H1 (cell line): Measurements from ENCODE around the gene CMSS1. TPM values are rescaled to one million over a fixed set of nuclear protein-coding genes. Genes with fewer than 3 reads are reported as not detected.

Experiments used
- CTCF ChIA-PET: fragments of 300-600 bp; sonication (Branson Sonifier 250); formaldehyde crosslinking; loops from one replicate; lab custom pipeline; 2021; ENCODE audit not compliant: partially characterized antibody; lab: Charles Lee
- POLR2A ChIA-PET: fragments of 300-600 bp; sonication (Branson Sonifier 250); formaldehyde crosslinking; loops from one replicate; lab custom pipeline; 2021; ENCODE audit warnings: inconsistent platforms; ENCODE audit not compliant: partially characterized antibody; lab: Charles Lee
- DNase-seq, 2 experiments: peaks; one replicate each; pipeline versions ENCODE4 v3.0.0 to v3.0.0-alpha.2; 2010 to 2022; ENCODE audit warnings: low spot score in 2 of 2, low read depth in 1 of 2, mixed read lengths in 1 of 2
- FAIRE-seq: peaks from 2 replicates; lab custom pipeline; 2011; peaks lifted over from hg19 to GRCh38; lab: Jason Lieb, UNC
- H2AFZ ChIP-seq: 2 replicates; pipeline ENCODE4 v1.8.1; 2012; ENCODE audit warnings: low read length, inconsistent platforms
- H2AK5ac ChIP-seq: 2 replicates; pipeline ENCODE4 v1.6.1; 2013; ENCODE audit warnings: low read depth, low read length
- H2BK120ac ChIP-seq: replicated peaks from 2 replicates; pipeline ENCODE3; 2013; ENCODE audit warnings: low read depth, low read length, inconsistent platforms
- H2BK12ac ChIP-seq: 2 replicates; pipeline ENCODE4 v1.6.1; 2013; ENCODE audit warnings: low read depth, low read length
- H2BK15ac ChIP-seq: 2 replicates; pipeline ENCODE4 v1.6.1; 2013; ENCODE audit warnings: low read length
- H2BK20ac ChIP-seq: 2 replicates; pipeline ENCODE4 v1.6.1; 2013; ENCODE audit warnings: low read length
- H2BK5ac ChIP-seq: 2 replicates; pipeline ENCODE4 v1.6.1; 2013; ENCODE audit warnings: low read depth, low read length
- H3K14ac ChIP-seq: 2 replicates; pipeline ENCODE4 v1.6.1; 2013; ENCODE audit warnings: inconsistent platforms; ENCODE audit not compliant: insufficient read length
- H3K18ac ChIP-seq: 2 replicates; pipeline ENCODE4 v1.6.1; 2013; ENCODE audit warnings: low read length; ENCODE audit errors: extremely low read depth
- H3K23ac ChIP-seq: 2 replicates; pipeline ENCODE4 v1.6.1; 2013; ENCODE audit warnings: inconsistent platforms; ENCODE audit not compliant: insufficient read length
- H3K23me2 ChIP-seq: 2 replicates; pipeline ENCODE4 v1.6.1; 2013; ENCODE audit warnings: low read depth, low read length
- H3K27ac ChIP-seq: 2 replicates; pipeline ENCODE4 v1.6.1; 2011; ENCODE audit warnings: low read depth, low read length, inconsistent platforms
- H3K27me3 ChIP-seq, 4 experiments: replicated peaks in 1 of 4; 1 replicate in 1 of 4; 2 replicates in 3 of 4; pipeline versions ENCODE4 v1.6.1 to v1.8.1; 2011 to 2013; ENCODE audit warnings: low read length in 3 of 4, mild to moderate bottlenecking in 3 of 4, inconsistent platforms in 2 of 4, mixed read lengths in 2 of 4, moderate library complexity in 1 of 4; ENCODE audit not compliant: control insufficient read depth in 3 of 4, insufficient read depth in 3 of 4; ENCODE audit errors: extremely low read depth in 1 of 4
- H3K36me3 ChIP-seq, 4 experiments: 2 replicates each; pipeline versions ENCODE4 v1.6.1 to v1.8.1; 2011 to 2013; ENCODE audit warnings: mild to moderate bottlenecking in 4 of 4, low read length in 3 of 4, moderate library complexity in 2 of 4, control low read depth in 1 of 4, inconsistent platforms in 1 of 4; ENCODE audit not compliant: insufficient read depth in 4 of 4, control insufficient read depth in 2 of 4
- H3K4ac ChIP-seq: replicated peaks from 2 replicates; pipeline ENCODE3; 2013; ENCODE audit warnings: low read length, low read depth, mixed read lengths, inconsistent platforms; ENCODE audit not compliant: insufficient read length
- H3K4me1 ChIP-seq, 4 experiments: replicated peaks in 1 of 4; 1 replicate in 1 of 4; 2 replicates in 3 of 4; pipeline versions ENCODE4 v1.6.1 to v1.8.1; 2011 to 2013; ENCODE audit warnings: low read length in 3 of 4, inconsistent platforms in 2 of 4, mixed read lengths in 1 of 4; ENCODE audit not compliant: insufficient read depth in 4 of 4, control insufficient read depth in 3 of 4
- H3K4me2 ChIP-seq, 2 experiments: 2 replicates each; pipeline versions ENCODE4 v1.6.1 to v1.8.1; 2011 to 2013; ENCODE audit warnings: low read depth in 2 of 2, low read length in 2 of 2, control low read depth in 1 of 2, inconsistent platforms in 1 of 2, mild to moderate bottlenecking in 1 of 2; ENCODE audit not compliant: insufficient read depth in 1 of 2
- H3K4me3 ChIP-seq, 4 experiments: fragments of 200-600, 300-600 bp in 1 of 4; sonication (generic), shearing (Covaris generic), sonication (Bioruptor Twin) in 1 of 4; 2 replicates each; pipeline versions ENCODE4 v1.5.1 to v1.8.1; 2011 to 2016; ENCODE audit warnings: low read length in 4 of 4, low read depth in 3 of 4, control low read depth in 2 of 4, inconsistent platforms in 2 of 4, mild to moderate bottlenecking in 2 of 4, mixed read lengths in 1 of 4, moderate library complexity in 1 of 4; ENCODE audit not compliant: insufficient read depth in 2 of 4; ENCODE audit errors: extremely low read depth in 1 of 4
- H3K56ac ChIP-seq: replicated peaks from 2 replicates; pipeline ENCODE3; 2013; ENCODE audit warnings: low read depth, mild to moderate bottlenecking, mixed read lengths, low read length, inconsistent platforms; ENCODE audit not compliant: insufficient read length
- H3K79me1 ChIP-seq: 2 replicates; pipeline ENCODE4 v1.6.1; 2013; ENCODE audit warnings: low read depth, low read length, control low read depth
- H3K79me2 ChIP-seq, 2 experiments: 2 replicates each; pipeline versions ENCODE4 v1.6.1 to v1.8.1; 2012 to 2013; ENCODE audit warnings: low read length in 2 of 2, mild to moderate bottlenecking in 2 of 2, inconsistent platforms in 1 of 2; ENCODE audit not compliant: insufficient read depth in 2 of 2, control insufficient read depth in 1 of 2
- H3K9ac ChIP-seq, 4 experiments: replicated peaks in 1 of 4; 1 replicate in 1 of 4; 2 replicates in 3 of 4; pipeline versions ENCODE4 v1.6.1 to v1.8.1; 2011 to 2013; ENCODE audit warnings: low read depth in 3 of 4, low read length in 3 of 4, control low read depth in 2 of 4, mild to moderate bottlenecking in 2 of 4, moderate library complexity in 2 of 4, inconsistent platforms in 1 of 4; ENCODE audit errors: extremely low read depth in 1 of 4
- H3K9me3 ChIP-seq, 2 experiments: 2 replicates each; pipeline versions ENCODE4 v1.6.1 to v1.8.1; 2012 to 2013; ENCODE audit warnings: mild to moderate bottlenecking in 2 of 2, moderate library complexity in 2 of 2, control low read depth in 1 of 2, inconsistent platforms in 1 of 2, low read depth in 1 of 2, low read length in 1 of 2, mixed read lengths in 1 of 2; ENCODE audit not compliant: insufficient read depth in 2 of 2
- H4K20me1 ChIP-seq, 2 experiments: replicated peaks in 1 of 2; 2 replicates each; pipeline versions ENCODE3 to v1.8.1; 2011 to 2013; ENCODE audit warnings: inconsistent platforms in 2 of 2, low read length in 2 of 2, mild to moderate bottlenecking in 1 of 2; ENCODE audit not compliant: insufficient read depth in 2 of 2, control insufficient read depth in 1 of 2
- H4K5ac ChIP-seq: 2 replicates; pipeline ENCODE4 v1.6.1; 2013; ENCODE audit warnings: low read length, low read depth, mixed read lengths, inconsistent platforms; ENCODE audit not compliant: insufficient read length
- H4K8ac ChIP-seq: 2 replicates; pipeline ENCODE4 v1.8.0; 2013; ENCODE audit warnings: mild to moderate bottlenecking, moderate library complexity, low read length, inconsistent platforms; ENCODE audit not compliant: insufficient read depth; ENCODE audit errors: extremely low read depth
- H4K91ac ChIP-seq: replicated peaks from 2 replicates; pipeline ENCODE3; 2013; ENCODE audit warnings: low read length, mixed read lengths, inconsistent platforms; ENCODE audit not compliant: insufficient read length
- BCL11A ChIP-seq, 2 experiments: IDR thresholded peaks; one replicate each; pipeline ENCODE4 v1.6.1; 2011; ENCODE audit warnings: low read depth in 2 of 2, low read length in 2 of 2, mild to moderate bottlenecking in 2 of 2
- CTBP2 ChIP-seq: IDR thresholded peaks from 2 replicates; pipeline ENCODE4 v1.7.0; 2011; ENCODE audit warnings: borderline replicate concordance, mild to moderate bottlenecking, moderate library complexity, mixed read lengths, low read length; ENCODE audit not compliant: insufficient read depth, insufficient read length
- CTCF ChIP-seq, 3 experiments: IDR thresholded peaks; 1 replicate in 2 of 3; 2 replicates in 1 of 3; pipeline versions ENCODE4 v1.5.1 to v1.6.1; 2011; ENCODE audit warnings: low read length in 3 of 3, mild to moderate bottlenecking in 3 of 3, inconsistent platforms in 2 of 3, low read depth in 1 of 3, moderate library complexity in 1 of 3; ENCODE audit not compliant: insufficient read depth in 1 of 3; ENCODE audit errors: control extremely low read depth in 1 of 3
- JUN ChIP-seq: IDR thresholded peaks from 2 replicates; pipeline ENCODE4 v1.6.1; 2011; ENCODE audit warnings: low read depth, mild to moderate bottlenecking, improper control_type of control experiment, low read length
- KDM1A ChIP-seq: fragments of 200-600, 300-600 bp; sonication (generic); IDR thresholded peaks from 2 replicates; pipeline ENCODE4 v1.7.1; 2016; ENCODE audit warnings: mild to moderate bottlenecking, low read length, borderline replicate concordance
- POU5F1 ChIP-seq: IDR thresholded peaks from 2 replicates; pipeline ENCODE4 v1.6.1; 2011; ENCODE audit warnings: low read depth, mild to moderate bottlenecking, low read length, moderate library complexity
- RXRA ChIP-seq: IDR thresholded peaks from 2 replicates; pipeline ENCODE4 v1.6.1; 2011; ENCODE audit warnings: low read depth, mild to moderate bottlenecking, low read length, moderate library complexity; ENCODE audit not compliant: insufficient read depth
- SAP30 ChIP-seq: fragments of 300-600 bp; sonication (generic); IDR thresholded peaks from 2 replicates; pipeline ENCODE4 v1.7.1; 2012; ENCODE audit warnings: low read length, moderate library complexity, mild to moderate bottlenecking, inconsistent platforms; ENCODE audit not compliant: insufficient read depth, insufficient replicate concordance
- SIRT6 ChIP-seq: IDR thresholded peaks from one replicate; pipeline ENCODE4 v1.7.1; 2012; ENCODE audit warnings: low read length, inconsistent platforms
- SP2 ChIP-seq: IDR thresholded peaks from 2 replicates; pipeline ENCODE4 v1.6.1; 2012; ENCODE audit warnings: mild to moderate bottlenecking, low read length, inconsistent platforms
- SP4 ChIP-seq: IDR thresholded peaks from 2 replicates; pipeline ENCODE4 v1.6.1; 2012; ENCODE audit warnings: low read length, inconsistent platforms
- polyA plus RNA-seq, 7 experiments: library from polyadenylated mRNA; depleted of rRNA in 3 of 7; stranded (reverse) in 5 of 7; unstranded in 2 of 7; fragments of >200 nt in 5 of 7; fragments of 200-250 nt in 2 of 7; gene quantifications; 1 replicate in 5 of 7; 2 replicates in 1 of 7; 4 replicates in 1 of 7; pipeline versions ENCODE4 v1.2.1 to v1.2.3, GENCODE V29; 2011 to 2013; ENCODE audit warnings: missing spikeins in 2 of 7, mixed read lengths in 2 of 7
- total RNA-seq: library from RNA; stranded (reverse); fragmentation: NEBNext Ultra II Directional; extraction: Animal tissue kit (Norgen Biotek cat#: 25700); gene quantifications from 2 replicates; pipeline ENCODE4 v1.2.1, GENCODE V29; 2021
- TF ChIP-seq, protein P1 (sequence below): IDR thresholded peaks from 2 replicates; pipeline ENCODE4 v1.6.1; 2011; ENCODE audit warnings: low read depth, mild to moderate bottlenecking, low read length; ENCODE audit not compliant: insufficient read depth

CMSS1 gene
- total and polyA plus RNA-seq, 2 of the 8 experiments (the other 6 are each of a cell fraction or from before 2014, with no cell fraction given): 15.2 to 75.1 TPM

GRCh38 chr3:100039075-100039474, 221.4 kb downstream of the CMSS1 start:
- no peak overlapping the region for H2BK15ac ChIP-seq
- H3K9ac ChIP-seq: no peak overlapping the region
- H2BK20ac ChIP-seq: no peak overlapping the region
- H3K36me3 ChIP-seq: no peaks in the 10 kb centered on the region
- no peaks in the 10 kb centered on the region for H3K23me2 ChIP-seq
- no peak overlapping the region for H3K27ac ChIP-seq
- H4K8ac ChIP-seq: no peak overlapping the region
- no peak overlapping the region for H2AFZ ChIP-seq
- ChIA-PET POLR2A (no interaction called here), CTCF (interaction anchor here (0.7 kb wide), 1 partner anchor 540 kb away, joined by 3 read pairs; no protein-coding TSS in a partner anchor)
- no peak overlapping the region for H3K4me2 ChIP-seq
- no peak overlapping the region for H2BK12ac ChIP-seq
- H3K4me3 ChIP-seq: no peak overlapping the region
- no peak overlapping the region for H3K14ac ChIP-seq
- no peak for FAIRE-seq
- no peak overlapping the region for H3K18ac ChIP-seq
- H3K79me2 ChIP-seq: no peaks in the 10 kb centered on the region
- no peaks in the 10 kb centered on the region for H3K27me3 ChIP-seq
- H3K79me1 ChIP-seq: no peaks in the 10 kb centered on the region
- H4K91ac ChIP-seq: no peak overlapping the region
- no peak overlapping the region for H3K4ac ChIP-seq
- H2BK120ac ChIP-seq: no peak overlapping the region
- no peaks in the 10 kb centered on the region for H3K9me3 ChIP-seq
- no peak overlapping the region for H3K23ac ChIP-seq
- no peak overlapping the region for H3K56ac ChIP-seq
- no peaks in the 10 kb centered on the region for H4K20me1 ChIP-seq
- H4K5ac ChIP-seq: no peak overlapping the region
- H2BK5ac ChIP-seq: no peak overlapping the region
- H2AK5ac ChIP-seq: no peak overlapping the region
- H3K4me1 ChIP-seq: 0 out of 7 replicates have a peak, but pooled peaks cover 0 to 2% (median 0%) of the 10 kb centered on the region in 4 experiments
- DNase-seq: no peak
- TF ChIP-seq, protein P1, sequence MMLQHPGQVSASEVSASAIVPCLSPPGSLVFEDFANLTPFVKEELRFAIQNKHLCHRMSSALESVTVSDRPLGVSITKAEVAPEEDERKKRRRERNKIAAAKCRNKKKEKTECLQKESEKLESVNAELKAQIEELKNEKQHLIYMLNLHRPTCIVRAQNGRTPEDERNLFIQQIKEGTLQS: no peak
- no peak for TF ChIP-seq POU5F1
- no peak for TF ChIP-seq SP2
- TF ChIP-seq JUN: no peak
- TF ChIP-seq RXRA: no peak
- no peak for TF ChIP-seq KDM1A
- TF ChIP-seq SAP30: no peak
- TF ChIP-seq CTCF (IDR thresholded peaks at IDR 0.05; ENCODE audit: control extremely low read depth in 1 of 3, insufficient read depth in 1 of 3, low read depth in 1 of 3, low read length in 3 of 3): no peak
- no peak for TF ChIP-seq SIRT6
- no peak for TF ChIP-seq SP4
- no peak for TF ChIP-seq BCL11A (IDR thresholded peaks at IDR 0.05; ENCODE audit: low read depth in 2 of 2, low read length in 2 of 2)
- TF ChIP-seq CTBP2: no peak
